Mesenchymal stem cell (in vitro differentiated cells and primary cell): ENCODE data around the gene TNRC6C.
A peak's percentile ranks its signal among the peaks of the same experiment; 100 is the strongest.
"Not testable (repeated sequence)": the region's sequence is repeated elsewhere in the genome, so short reads cannot be mapped to it uniquely, and the experiment has no call there.

Experiments used
- DNase-seq: peaks from one replicate; pipeline ENCODE4 v3.0.0-alpha.2; 2013
- H2AFZ ChIP-seq: one replicate; pipeline ENCODE4 v1.6.1; 2013; ENCODE audit warnings: low read depth, mild to moderate bottlenecking, control low read depth, inconsistent platforms, low read length, moderate library complexity
- H2AK5ac ChIP-seq: 2 replicates; pipeline ENCODE4 v1.6.1; 2013; ENCODE audit warnings: low read length, moderate library complexity, mild to moderate bottlenecking, inconsistent platforms; ENCODE audit not compliant: severe bottlenecking
- H2BK120ac ChIP-seq: one replicate; pipeline ENCODE4 v1.6.1; 2013; ENCODE audit warnings: low read depth, mild to moderate bottlenecking, inconsistent platforms, low read length, moderate library complexity
- H2BK12ac ChIP-seq, 2 experiments: one replicate each; pipeline ENCODE4 v1.6.1; 2013; ENCODE audit warnings: inconsistent platforms in 2 of 2, low read length in 2 of 2, mild to moderate bottlenecking in 2 of 2, moderate library complexity in 2 of 2, control low read depth in 1 of 2
- H2BK15ac ChIP-seq: one replicate; pipeline ENCODE4 v1.6.1; 2013; ENCODE audit warnings: mild to moderate bottlenecking, low read depth, inconsistent platforms; ENCODE audit not compliant: poor library complexity, severe bottlenecking
- H2BK5ac ChIP-seq: 2 replicates; pipeline ENCODE4 v1.6.1; 2013; ENCODE audit warnings: low read depth, mild to moderate bottlenecking, low read length, control low read depth, inconsistent platforms; ENCODE audit not compliant: poor library complexity, severe bottlenecking
- H3K14ac ChIP-seq, 2 experiments: one replicate each; pipeline ENCODE4 v1.6.1; 2013; ENCODE audit warnings: inconsistent platforms in 2 of 2, low read length in 2 of 2, control low read depth in 1 of 2, mild to moderate bottlenecking in 1 of 2, moderate library complexity in 1 of 2
- H3K18ac ChIP-seq, 2 experiments: one replicate each; pipeline ENCODE4 v1.6.1; 2013; ENCODE audit warnings: inconsistent platforms in 2 of 2, low read length in 2 of 2, control low read depth in 1 of 2, low read depth in 1 of 2, mild to moderate bottlenecking in 1 of 2
- H3K23ac ChIP-seq, 2 experiments: one replicate each; pipeline ENCODE4 v1.6.1; 2013; ENCODE audit warnings: inconsistent platforms in 2 of 2, low read length in 2 of 2, mild to moderate bottlenecking in 2 of 2, moderate library complexity in 2 of 2, control low read depth in 1 of 2
- H3K27ac ChIP-seq: 2 replicates; pipeline ENCODE4 v1.5.1; 2013; ENCODE audit warnings: mild to moderate bottlenecking, moderate library complexity, low read length, control low read depth, inconsistent platforms; ENCODE audit not compliant: poor library complexity, severe bottlenecking
- H3K27me3 ChIP-seq, 2 experiments: 2 replicates each; pipeline versions ENCODE4 v1.6.1 to v1.7.0; 2013; ENCODE audit warnings: low read length in 2 of 2, mild to moderate bottlenecking in 2 of 2, moderate library complexity in 2 of 2, control low read depth in 1 of 2, inconsistent platforms in 1 of 2; ENCODE audit not compliant: control insufficient read depth in 1 of 2, insufficient read depth in 1 of 2
- H3K36me3 ChIP-seq, 2 experiments: 2 replicates each; pipeline versions ENCODE4 v1.6.1 to v1.7.0; 2013; ENCODE audit warnings: low read length in 2 of 2, control low read depth in 1 of 2, inconsistent platforms in 1 of 2, low read depth in 1 of 2, mild to moderate bottlenecking in 1 of 2; ENCODE audit not compliant: insufficient read depth in 2 of 2, control insufficient read depth in 1 of 2
- H3K4ac ChIP-seq, 2 experiments: one replicate each; pipeline ENCODE4 v1.6.1; 2013; ENCODE audit warnings: inconsistent platforms in 2 of 2, low read length in 2 of 2, mild to moderate bottlenecking in 2 of 2, moderate library complexity in 2 of 2, control low read depth in 1 of 2, low read depth in 1 of 2
- H3K4me1 ChIP-seq: 2 replicates; pipeline ENCODE4 v1.6.1; 2013; ENCODE audit warnings: low read depth, low read length, control low read depth; ENCODE audit not compliant: control insufficient read depth, insufficient read depth
- H3K4me2 ChIP-seq: 2 replicates; pipeline ENCODE4 v1.6.1; 2013; ENCODE audit warnings: low read length, mild to moderate bottlenecking, inconsistent platforms; ENCODE audit not compliant: poor library complexity, severe bottlenecking
- H3K4me3 ChIP-seq, 2 experiments: 2 replicates each; pipeline versions ENCODE4 v1.5.1 to v1.7.0; 2013; ENCODE audit warnings: low read length in 2 of 2, mild to moderate bottlenecking in 2 of 2, control low read depth in 1 of 2, low read depth in 1 of 2; ENCODE audit not compliant: insufficient read depth in 1 of 2
- H3K79me1 ChIP-seq: replicated peaks from 2 replicates; pipeline ENCODE4 v1.6.1; 2013; ENCODE audit warnings: mild to moderate bottlenecking, control low read depth, low read length, inconsistent platforms; ENCODE audit not compliant: poor library complexity, severe bottlenecking
- H3K9ac ChIP-seq: 2 replicates; pipeline ENCODE4 v1.7.0; 2013; ENCODE audit warnings: mild to moderate bottlenecking, low read length, moderate library complexity
- H3K9me3 ChIP-seq: 2 replicates; pipeline ENCODE4 v1.7.0; 2013; ENCODE audit warnings: mild to moderate bottlenecking, low read length; ENCODE audit not compliant: control insufficient read depth
- H4K8ac ChIP-seq: one replicate; pipeline ENCODE4 v1.6.1; 2013; ENCODE audit warnings: inconsistent platforms, mild to moderate bottlenecking, low read length, moderate library complexity
- H4K91ac ChIP-seq: one replicate; pipeline ENCODE4 v1.6.1; 2013; ENCODE audit warnings: mild to moderate bottlenecking, low read length, inconsistent platforms
- WGBS: methylation state at CpG from one replicate; pipeline ENCODE4 v1.1.7; 2013; ENCODE audit warnings: mixed read lengths; 5-methylcytosine and 5-hydroxymethylcytosine counted together

Gene TNRC6C

DNA sequence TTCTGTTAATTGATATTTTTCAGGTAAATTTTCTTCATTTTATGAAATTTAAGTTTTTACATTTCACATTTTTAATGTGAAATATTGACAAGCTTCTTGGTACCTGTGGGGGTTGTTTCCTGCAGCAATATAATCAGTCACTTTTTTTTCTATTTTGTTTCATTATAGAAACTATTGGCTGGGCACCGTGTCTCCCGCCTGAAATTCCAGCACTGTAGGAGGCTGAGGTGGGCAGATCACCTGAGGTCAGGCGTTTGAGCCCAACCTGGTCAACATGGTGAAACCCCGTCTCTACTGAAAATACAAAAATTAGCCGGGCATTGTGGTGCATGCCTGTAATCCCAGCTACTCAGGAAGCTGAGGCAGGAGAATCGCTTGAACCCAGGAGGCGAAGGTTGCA, 35.2 kb downstream of the TNRC6C start:
- not testable (repeated sequence) for H2BK120ac ChIP-seq, H3K14ac ChIP-seq, H3K4me3 ChIP-seq, DNase-seq, H3K4me1 ChIP-seq, H2BK12ac ChIP-seq, H3K18ac ChIP-seq, H3K36me3 ChIP-seq, H3K9ac ChIP-seq, H4K8ac ChIP-seq, H2AFZ ChIP-seq, H3K4me2 ChIP-seq, H3K4ac ChIP-seq, H2AK5ac ChIP-seq, H2BK15ac ChIP-seq, H3K27ac ChIP-seq, H3K27me3 ChIP-seq, H4K91ac ChIP-seq, H3K9me3 ChIP-seq, H2BK5ac ChIP-seq, H3K23ac ChIP-seq
- 93% methylated on average over 7 of the region's 7 CpGs for WGBS
- H3K79me1 ChIP-seq, result peaks cover 26% of the 10 kb centered on the region

DNA sequence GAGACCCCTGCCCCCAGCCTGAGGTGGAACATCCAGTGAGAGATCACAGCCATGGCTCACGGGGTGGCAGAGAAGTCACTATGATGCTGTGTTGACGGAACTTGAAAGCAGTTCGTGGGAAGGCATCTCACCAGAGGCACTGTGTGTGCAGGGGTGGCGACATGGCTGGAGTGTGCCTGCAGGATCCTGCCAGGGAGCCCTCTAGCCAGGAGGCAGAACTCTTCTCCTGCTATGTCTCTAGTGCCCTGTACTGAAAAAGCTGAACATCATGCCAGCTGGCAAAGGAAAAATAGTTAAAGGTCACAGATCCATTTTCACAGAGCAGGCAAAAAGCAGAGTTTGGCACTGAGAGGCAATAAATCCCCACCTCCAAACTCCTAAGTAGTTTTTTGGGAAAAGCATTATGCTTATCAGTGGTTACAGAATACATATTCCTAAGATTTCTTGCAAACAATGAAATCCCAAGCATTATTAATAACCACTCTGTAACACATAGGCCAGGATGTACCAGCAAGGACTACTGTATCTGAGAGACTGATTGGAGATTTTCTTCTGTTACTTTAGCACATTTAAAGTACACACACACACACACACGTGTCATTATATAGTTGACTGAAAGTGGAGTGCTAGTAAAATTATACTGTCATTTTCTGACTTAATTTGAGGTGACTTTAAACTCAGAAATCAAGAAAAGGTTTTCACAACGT, 36.8 kb downstream of the TNRC6C start:
- Histone ChIP-seq H3K14ac (no peak overlapping the region), H4K91ac (no peak overlapping the region), H2BK120ac (no peak overlapping the region), H3K18ac (no peak overlapping the region), H3K4me3 (no peak overlapping the region), H2BK15ac (no peak overlapping the region), H3K4me2 (no peak overlapping the region), H2BK5ac (no peak overlapping the region), H4K8ac (no peak overlapping the region), H3K36me3 (no peaks in the 10 kb centered on the region), H3K9ac (no peak overlapping the region), H3K27me3 (no peaks in the 10 kb centered on the region), H3K4me1 (peaks cover 6% of the 10 kb centered on the region), H2AK5ac (no peak overlapping the region), H3K79me1 (peaks cover 26% of the 10 kb centered on the region), H3K23ac (no peak overlapping the region), H2BK12ac (no peak overlapping the region), H3K4ac (no peak overlapping the region), H3K9me3 (no peaks in the 10 kb centered on the region), H3K27ac (no peak overlapping the region), H2AFZ (no peak overlapping the region)
- no peak for DNase-seq
- WGBS, result 80% methylated on average over 5 of the region's 6 CpGs

DNA sequence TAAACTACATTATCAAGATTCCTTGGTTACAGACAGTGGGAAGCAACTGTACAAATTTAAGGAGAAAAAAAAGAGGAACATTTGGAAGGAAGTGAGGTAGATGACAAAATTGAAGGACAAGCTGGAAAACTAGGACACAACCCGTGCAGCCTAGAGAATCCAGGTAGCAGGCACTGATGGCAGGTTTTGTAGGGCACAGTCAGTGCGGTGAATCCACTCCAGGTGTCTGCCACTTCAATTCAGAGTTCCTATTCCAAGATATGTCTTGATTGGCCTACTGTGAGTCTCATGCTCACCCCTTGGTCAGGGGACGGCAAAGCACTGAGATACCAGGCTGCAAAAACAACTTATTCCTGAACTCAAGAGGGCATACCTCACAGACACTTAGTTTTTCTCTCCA, 37.8 kb downstream of the TNRC6C start:
- Histone ChIP-seq H4K91ac (peak overlapping the region; percentile 41), H3K36me3 (no peaks in the 10 kb centered on the region), H2BK5ac (no peak overlapping the region), H3K4me3 (no peak overlapping the region), H3K9me3 (no peaks in the 10 kb centered on the region), H3K27ac (no peak overlapping the region), H3K9ac (no peak overlapping the region), H3K4me2 (no peak overlapping the region), H3K18ac (no peak overlapping the region), H3K4me1 (peaks cover 6% of the 10 kb centered on the region), H4K8ac (no peak overlapping the region), H2BK15ac (no peak overlapping the region), H3K14ac (no peak overlapping the region), H2BK120ac (no peak overlapping the region), H2AFZ (no peak overlapping the region), H2BK12ac (no peak overlapping the region), H3K4ac (no peak overlapping the region), H3K79me1 (peaks cover 24% of the 10 kb centered on the region), H3K27me3 (no peaks in the 10 kb centered on the region), H3K23ac (no peak overlapping the region), H2AK5ac (no peak overlapping the region)
- over 99% methylated on average over 3 of the region's 3 CpGs for WGBS
- no peak for DNase-seq

DNA sequence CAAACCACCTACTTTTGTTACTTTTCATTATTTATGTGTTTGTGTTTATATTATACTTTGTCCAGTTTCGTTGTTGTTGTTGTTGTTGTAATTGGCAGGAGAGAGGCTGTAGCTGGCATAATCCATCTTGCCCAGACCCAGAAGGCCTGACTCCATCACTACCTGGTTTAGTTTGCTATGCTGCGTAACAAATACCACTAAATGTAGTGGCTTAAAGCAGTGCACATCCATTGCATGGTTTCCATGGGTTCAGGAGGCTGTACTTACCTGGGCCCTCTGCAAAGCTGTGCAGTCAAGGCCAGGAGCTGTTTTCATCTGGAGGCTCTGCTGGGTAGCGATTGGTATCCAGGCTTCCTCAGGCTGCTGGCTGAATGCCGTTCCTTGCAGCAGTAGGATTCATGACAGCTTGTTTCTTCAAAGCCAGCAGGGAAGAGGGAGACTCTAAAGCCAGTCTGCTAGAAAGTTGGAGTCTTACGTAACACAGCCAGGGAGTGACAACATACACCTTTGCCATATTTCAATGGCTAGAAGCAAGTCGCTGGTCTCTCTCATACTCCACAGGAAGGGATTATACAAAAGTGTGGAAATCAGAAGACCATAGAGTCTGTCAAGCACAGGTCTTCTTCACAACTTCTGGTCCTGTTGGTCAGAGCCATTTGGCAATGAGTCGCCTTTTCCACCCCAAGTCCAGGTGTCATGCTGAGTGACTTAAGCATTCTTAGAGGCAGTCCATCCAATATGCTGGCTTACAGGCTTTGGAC, 41.1 kb downstream of the TNRC6C start:
- Histone ChIP-seq H3K4ac (peak overlapping the region; percentile 13 to 57), H3K23ac (no peak overlapping the region), H3K36me3 (no peaks in the 10 kb centered on the region), H2BK120ac (no peak overlapping the region), H2AK5ac (no peak overlapping the region), H3K27me3 (no peaks in the 10 kb centered on the region), H2BK5ac (no peak overlapping the region), H4K91ac (no peak overlapping the region), H3K18ac (peak overlapping the region; percentile 8 to 74), H2BK12ac (no peak overlapping the region), H2AFZ (no peak overlapping the region), H3K4me1 (peaks cover 6% of the 10 kb centered on the region), H4K8ac (no peak overlapping the region), H3K27ac (no peak overlapping the region), H3K14ac (peak overlapping the region in 1 of 2 experiments; percentile 79), H3K79me1 (peaks cover 27% of the 10 kb centered on the region), H2BK15ac (no peak overlapping the region), H3K9me3 (no peaks in the 10 kb centered on the region), H3K4me3 (no peak overlapping the region), H3K4me2 (no peak overlapping the region), H3K9ac (no peak overlapping the region)
- WGBS, result 88% methylated on average over 7 of the region's 7 CpGs
- peak; percentile 48 for DNase-seq
